ENCODE data around the gene UBE2J2. TPM values are rescaled to one million over a fixed set of nuclear protein-coding genes. Genes with fewer than 3 reads are reported as not detected.
A peak's percentile ranks its signal among the peaks of the same experiment; 100 is the strongest.

Gene UBE2J2
- total and polyA plus RNA-seq, 2 of the 13 experiments (the other 11 are each of a cell fraction or from before 2014, with no cell fraction given): 25.4 to 29.4 TPM

DNA sequence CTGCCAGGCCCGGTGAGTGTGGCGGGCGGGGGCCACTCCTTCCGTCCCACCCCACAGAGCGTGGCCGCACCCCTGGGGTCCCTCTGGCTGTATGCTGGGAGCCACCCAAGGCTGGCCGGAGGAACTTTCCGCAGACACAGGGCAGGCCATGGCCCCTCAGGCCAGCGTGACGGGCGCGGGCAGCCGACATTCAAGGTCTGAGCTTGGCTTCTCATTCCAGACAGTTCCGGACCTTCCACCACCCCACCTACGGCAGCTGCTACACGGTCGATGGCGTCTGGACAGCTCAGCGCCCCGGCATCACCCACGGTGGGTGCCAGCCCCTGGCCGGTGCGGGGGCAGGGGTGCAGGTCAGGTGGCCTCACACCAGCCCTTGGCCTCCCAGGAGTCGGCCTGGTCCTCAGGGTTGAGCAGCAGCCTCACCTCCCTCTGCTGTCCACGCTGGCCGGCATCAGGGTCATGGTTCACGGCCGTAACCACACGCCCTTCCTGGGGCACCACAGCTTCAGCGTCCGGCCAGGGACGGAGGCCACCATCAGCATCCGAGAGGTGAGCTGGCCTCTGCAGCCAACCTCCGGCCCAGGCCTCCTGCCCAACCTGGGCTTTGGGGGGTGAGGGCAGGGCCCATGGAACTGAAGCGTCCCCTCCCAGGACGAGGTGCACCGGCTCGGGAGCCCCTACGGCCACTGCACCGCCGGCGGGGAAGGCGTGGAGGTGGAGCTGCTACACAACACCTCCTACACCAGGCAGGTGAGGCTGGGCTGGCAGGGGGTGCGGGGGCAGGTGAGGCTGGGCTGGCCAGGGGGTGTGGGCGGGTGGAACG, 13.8 kb upstream of the UBE2J2 start (continued):
- TF ChIP-seq, protein P1, sequence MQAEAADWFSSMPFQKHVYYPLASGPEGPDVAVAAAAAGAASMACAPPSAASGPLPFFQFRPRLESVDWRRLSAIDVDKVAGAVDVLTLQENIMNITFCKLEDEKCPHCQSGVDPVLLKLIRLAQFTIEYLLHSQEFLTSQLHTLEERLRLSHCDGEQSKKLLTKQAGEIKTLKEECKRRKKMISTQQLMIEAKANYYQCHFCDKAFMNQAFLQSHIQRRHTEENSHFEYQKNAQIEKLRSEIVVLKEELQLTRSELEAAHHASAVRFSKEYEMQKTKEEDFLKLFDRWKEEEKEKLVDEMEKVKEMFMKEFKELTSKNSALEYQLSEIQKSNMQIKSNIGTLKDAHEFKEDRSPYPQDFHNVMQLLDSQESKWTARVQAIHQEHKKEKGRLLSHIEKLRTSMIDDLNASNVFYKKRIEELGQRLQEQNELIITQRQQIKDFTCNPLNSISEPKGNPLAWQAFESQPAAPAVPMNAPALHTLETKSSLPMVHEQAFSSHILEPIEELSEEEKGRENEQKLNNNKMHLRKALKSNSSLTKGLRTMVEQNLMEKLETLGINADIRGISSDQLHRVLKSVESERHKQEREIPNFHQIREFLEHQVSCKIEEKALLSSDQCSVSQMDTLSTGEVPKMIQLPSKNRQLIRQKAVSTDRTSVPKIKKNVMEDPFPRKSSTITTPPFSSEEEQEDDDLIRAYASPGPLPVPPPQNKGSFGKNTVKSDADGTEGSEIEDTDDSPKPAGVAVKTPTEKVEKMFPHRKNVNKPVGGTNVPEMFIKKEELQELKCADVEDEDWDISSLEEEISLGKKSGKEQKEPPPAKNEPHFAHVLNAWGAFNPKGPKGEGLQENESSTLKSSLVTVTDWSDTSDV (CRISPR knock-in tag; IDR thresholded peaks at IDR 0.05): no peak
- TF ChIP-seq ZNF781 (CRISPR knock-in tag; IDR thresholded peaks at IDR 0.05; ENCODE audit: borderline replicate concordance, not compliant biosample characterization) (no peak), EHMT2 (IDR thresholded peaks at IDR 0.05; ENCODE audit: borderline replicate concordance, low read depth, low read length) (no peak), DRAP1 (CRISPR knock-in tag; IDR thresholded peaks at IDR 0.05) (no peak), THYN1 (CRISPR knock-in tag; IDR thresholded peaks at IDR 0.05; ENCODE audit: borderline replicate concordance, low read depth) (no peak), DNMT3B (CRISPR knock-in tag; conservative IDR thresholded peaks at IDR 0.05) (no peak), SP2 (CRISPR knock-in tag; IDR thresholded peaks at IDR 0.05) (no peak), GLI4 (CRISPR knock-in tag; IDR thresholded peaks at IDR 0.05; ENCODE audit: borderline replicate concordance) (no peak), CBX1 (IDR thresholded peaks at IDR 0.05; ENCODE audit: low read depth) (no peak), AKAP8 (CRISPR knock-in tag; IDR thresholded peaks at IDR 0.05) (no peak), SCMH1 (CRISPR knock-in tag; IDR thresholded peaks at IDR 0.05; ENCODE audit: borderline replicate concordance) (no peak), YEATS2 (CRISPR knock-in tag; IDR thresholded peaks at IDR 0.05; ENCODE audit: borderline replicate concordance) (no peak), MBD4 (IDR thresholded peaks at IDR 0.05; ENCODE audit: borderline replicate concordance, low read length) (no peak), NFKB2 (CRISPR knock-in tag; IDR thresholded peaks at IDR 0.05; ENCODE audit: borderline replicate concordance) (peak; percentile 50; the same call in 1 of the 2 replicates), HMG20A (CRISPR knock-in tag; IDR thresholded peaks at IDR 0.05; ENCODE audit: borderline replicate concordance) (no peak)
- TF ChIP-seq, protein P2, sequence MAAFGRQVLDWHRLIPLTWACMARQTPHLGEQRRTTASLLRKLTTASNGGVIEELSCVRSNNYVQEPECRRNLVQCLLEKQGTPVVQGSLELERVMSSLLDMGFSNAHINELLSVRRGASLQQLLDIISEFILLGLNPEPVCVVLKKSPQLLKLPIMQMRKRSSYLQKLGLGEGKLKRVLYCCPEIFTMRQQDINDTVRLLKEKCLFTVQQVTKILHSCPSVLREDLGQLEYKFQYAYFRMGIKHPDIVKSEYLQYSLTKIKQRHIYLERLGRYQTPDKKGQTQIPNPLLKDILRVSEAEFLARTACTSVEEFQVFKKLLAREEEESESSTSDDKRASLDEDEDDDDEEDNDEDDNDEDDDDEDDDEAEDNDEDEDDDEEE (CRISPR knock-in tag; IDR thresholded peaks at IDR 0.05): no peak
- TF ChIP-seq, protein P3, sequence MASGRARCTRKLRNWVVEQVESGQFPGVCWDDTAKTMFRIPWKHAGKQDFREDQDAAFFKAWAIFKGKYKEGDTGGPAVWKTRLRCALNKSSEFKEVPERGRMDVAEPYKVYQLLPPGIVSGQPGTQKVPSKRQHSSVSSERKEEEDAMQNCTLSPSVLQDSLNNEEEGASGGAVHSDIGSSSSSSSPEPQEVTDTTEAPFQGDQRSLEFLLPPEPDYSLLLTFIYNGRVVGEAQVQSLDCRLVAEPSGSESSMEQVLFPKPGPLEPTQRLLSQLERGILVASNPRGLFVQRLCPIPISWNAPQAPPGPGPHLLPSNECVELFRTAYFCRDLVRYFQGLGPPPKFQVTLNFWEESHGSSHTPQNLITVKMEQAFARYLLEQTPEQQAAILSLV (CRISPR knock-in tag; IDR thresholded peaks at IDR 0.05; ENCODE audit: borderline replicate concordance): no peak
- TF ChIP-seq, protein P4, sequence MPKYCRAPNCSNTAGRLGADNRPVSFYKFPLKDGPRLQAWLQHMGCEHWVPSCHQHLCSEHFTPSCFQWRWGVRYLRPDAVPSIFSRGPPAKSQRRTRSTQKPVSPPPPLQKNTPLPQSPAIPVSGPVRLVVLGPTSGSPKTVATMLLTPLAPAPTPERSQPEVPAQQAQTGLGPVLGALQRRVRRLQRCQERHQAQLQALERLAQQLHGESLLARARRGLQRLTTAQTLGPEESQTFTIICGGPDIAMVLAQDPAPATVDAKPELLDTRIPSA (CRISPR knock-in tag; IDR thresholded peaks at IDR 0.05; ENCODE audit: borderline replicate concordance): no peak
- TF ChIP-seq, protein P5, sequence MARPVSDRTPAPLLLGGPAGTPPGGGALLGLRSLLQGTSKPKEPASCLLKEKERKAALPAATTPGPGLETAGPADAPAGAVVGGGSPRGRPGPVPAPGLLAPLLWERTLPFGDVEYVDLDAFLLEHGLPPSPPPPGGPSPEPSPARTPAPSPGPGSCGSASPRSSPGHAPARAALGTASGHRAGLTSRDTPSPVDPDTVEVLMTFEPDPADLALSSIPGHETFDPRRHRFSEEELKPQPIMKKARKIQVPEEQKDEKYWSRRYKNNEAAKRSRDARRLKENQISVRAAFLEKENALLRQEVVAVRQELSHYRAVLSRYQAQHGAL (CRISPR knock-in tag; IDR thresholded peaks at IDR 0.05; ENCODE audit: not compliant biosample characterization): no peak

Data from HepG2 (cell line).